PC-9 (cell line): ENCODE measurements around the gene RRP1. TPM values are rescaled to one million over a fixed set of nuclear protein-coding genes. Genes with fewer than 3 reads are reported as not detected.

ENCODE experiments used
- BruUV-seq: library from RNA; stranded (reverse); fragments of 400-500 nt; replicated peaks from 2 replicates; lab custom pipeline; 2021; lab: Mats Ljungman, UMichigan
- CTCF ChIA-PET: fragments of 300-600 bp; sonication (Branson Sonifier 250); formaldehyde crosslinking; loops from one replicate; lab custom pipeline; 2022; ENCODE audit warnings: antibody characterized with exemption; lab: Charles Lee
- POLR2A ChIA-PET: fragments of 300-600 bp; sonication (Branson Sonifier 250); formaldehyde crosslinking; loops from one replicate; lab custom pipeline; 2022; ENCODE audit warnings: antibody characterized with exemption; ENCODE audit not compliant: unreplicated experiment; lab: Charles Lee
- DNase-seq, 2 experiments: peaks; one replicate each; pipeline versions ENCODE4 v3.0.0 to v3.0.0-alpha.2; 2015 to 2022; ENCODE audit warnings: mixed read lengths in 1 of 2
- H2AFZ ChIP-seq: fragments of 200-600 bp; sonication (generic); 2 replicates; pipeline ENCODE4 v1.8.1; 2017; ENCODE audit warnings: antibody characterized with exemption
- H3F3A ChIP-seq: fragments of 200-600 bp; sonication (generic); 2 replicates; pipeline ENCODE4 v1.8.1; 2017; ENCODE audit warnings: antibody characterized with exemption, mild to moderate bottlenecking, low read depth; ENCODE audit not compliant: insufficient read depth
- H3K27ac ChIP-seq: fragments of 200-600 bp; sonication (generic); 2 replicates; pipeline ENCODE4 v1.6.1; 2016; ENCODE audit warnings: mixed run types
- H3K27me3 ChIP-seq: fragments of 200-600 bp; sonication (generic); 2 replicates; pipeline ENCODE4 v1.6.1; 2016; ENCODE audit warnings: low read depth, mixed run types; ENCODE audit not compliant: insufficient read depth
- H3K36me3 ChIP-seq: fragments of 200-600 bp; sonication (generic); 2 replicates; pipeline ENCODE4 v1.6.1; 2016; ENCODE audit warnings: low read depth, mixed run types
- H3K4me1 ChIP-seq: fragments of 200-600 bp; sonication (generic); replicated peaks from 2 replicates; pipeline ENCODE4 v1.6.1; 2016; ENCODE audit warnings: mixed run types; ENCODE audit not compliant: insufficient read depth
- H3K4me2 ChIP-seq: fragments of 200-600 bp; sonication (generic); 2 replicates; pipeline ENCODE4 v1.6.1; 2017; ENCODE audit warnings: mixed run types
- H3K4me3 ChIP-seq: fragments of 200-600 bp; sonication (generic); 2 replicates; pipeline ENCODE4 v1.6.1; 2016; ENCODE audit warnings: mixed run types
- H3K79me2 ChIP-seq: fragments of 200-600 bp; sonication (generic); 2 replicates; pipeline ENCODE4 v1.6.1; 2017; ENCODE audit warnings: low read depth, mixed run types
- H3K9me2 ChIP-seq: fragments of 200-600 bp; sonication (generic); 2 replicates; pipeline ENCODE4 v1.8.1; 2017; ENCODE audit warnings: mild to moderate bottlenecking; ENCODE audit not compliant: insufficient read depth
- H3K9me3 ChIP-seq: fragments of 200-600 bp; sonication (generic); 2 replicates; pipeline ENCODE4 v1.8.1; 2016; ENCODE audit warnings: low read depth; ENCODE audit not compliant: insufficient read depth
- H4K20me1 ChIP-seq: fragments of 200-600 bp; sonication (generic); 2 replicates; pipeline ENCODE4 v1.8.1; 2017; ENCODE audit not compliant: insufficient read depth
- CTCF ChIP-seq: fragments of 200-600 bp; sonication (generic); conservative IDR thresholded peaks from 2 replicates; pipeline ENCODE4 v1.6.1; 2017; ENCODE audit warnings: mixed run types, antibody characterized with exemption, mild to moderate bottlenecking, moderate library complexity
- EZH2 ChIP-seq: fragments of 200-600 bp; sonication (generic); IDR thresholded peaks from 2 replicates; pipeline ENCODE4 v1.8.0; 2017; ENCODE audit warnings: antibody characterized with exemption, low read depth
- intact Hi-C: fragments of 100-400 bp; cut with micrococcal nuclease; formaldehyde crosslinking; loops from one replicate; pipeline ENCODE4 v1.10.0; 2022; ENCODE audit not compliant: unreplicated experiment
- total RNA-seq: library from RNA; stranded (reverse); gene quantifications from 2 replicates; pipeline ENCODE4 v1.2.3, GENCODE V29; 2021

The RRP1 gene
- total RNA-seq, 1 experiment from 2014 or later: 24.9 TPM

GRCh38 chr21:43848771-43849170 is 59.4 kb downstream of the RRP1 start:
- Histone ChIP-seq H3K4me3 (no peak overlapping the region), H3F3A (no peaks in the 10 kb centered on the region), H3K4me2 (no peak overlapping the region), H4K20me1 (no peaks in the 10 kb centered on the region), H3K79me2 (no peaks in the 10 kb centered on the region), H3K27me3 (peaks cover 4% of the 10 kb centered on the region; the same call in 1 of the 2 replicates), H3K4me1 (no peaks in the 10 kb centered on the region), H3K36me3 (no peaks in the 10 kb centered on the region), H3K9me3 (no peaks in the 10 kb centered on the region), H3K9me2 (no peaks in the 10 kb centered on the region), H3K27ac (no peak overlapping the region), H2AFZ (no peak overlapping the region)
- intact Hi-C loops: no loop called here
- no peak for DNase-seq
- BruUV-seq: no TSS peak
- POLR2A ChIA-PET: no interaction called here
- TF ChIP-seq CTCF: no peak
- TF ChIP-seq EZH2: no peak
- CTCF ChIA-PET: interaction anchor here (0.6 kb wide), 1 partner anchor 14 kb away, joined by 4 read pairs; no protein-coding TSS in a partner anchor

DNA sequence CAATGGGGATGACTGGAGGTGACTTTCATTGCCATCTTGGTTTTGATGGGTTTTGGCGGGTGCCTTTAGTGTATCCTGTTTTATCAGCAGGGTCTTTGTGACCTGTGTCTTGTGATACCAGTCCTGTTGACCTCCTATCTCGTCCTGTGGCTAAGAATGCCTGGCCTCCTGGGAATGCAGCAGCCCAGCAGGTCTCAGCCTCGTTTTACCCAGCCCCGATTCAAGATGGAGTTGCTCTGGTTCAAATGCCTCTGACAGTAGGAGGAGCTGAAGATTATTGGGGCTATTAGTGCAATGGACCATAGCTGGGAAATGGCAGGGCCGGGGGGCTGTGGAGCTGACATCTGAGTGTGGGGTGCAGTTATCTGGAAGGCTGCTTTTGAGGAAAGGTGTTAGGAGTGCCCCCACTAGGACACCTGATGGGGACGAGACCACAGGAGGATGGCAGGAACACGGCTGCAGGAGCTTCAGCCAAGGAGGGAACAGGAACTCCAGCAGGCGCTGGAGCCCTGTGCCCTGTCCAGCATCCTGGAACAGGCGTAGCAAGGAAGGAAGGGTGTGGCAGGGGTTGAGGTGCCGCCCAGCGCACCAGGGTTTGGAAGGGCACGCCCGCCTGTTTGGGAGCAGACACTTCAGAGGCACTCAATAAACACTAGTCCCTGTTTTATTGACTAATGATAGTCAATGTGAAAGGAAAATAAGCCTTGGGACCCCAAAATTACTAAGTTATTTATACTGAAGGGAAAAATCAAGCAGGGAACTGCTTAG is 60.3 kb downstream of the RRP1 start:
- ChIA-PET POLR2A (no interaction called here), CTCF (interaction anchor here (0.6 kb wide), 1 partner anchor 15 kb away, joined by 4 read pairs; no protein-coding TSS in a partner anchor)
- TF ChIP-seq EZH2: no peak
- TF ChIP-seq CTCF: no peak
- no peak overlapping the region for H3K4me3 ChIP-seq
- H3K4me2 ChIP-seq: no peak overlapping the region
- BruUV-seq: no TSS peak
- no peaks in the 10 kb centered on the region for H3K79me2 ChIP-seq
- no peak overlapping the region for H3K27ac ChIP-seq
- H3K27me3 ChIP-seq: peaks cover 4% of the 10 kb centered on the region; the same call in 1 of the 2 replicates
- H3K9me3 ChIP-seq: no peaks in the 10 kb centered on the region
- no peak for DNase-seq
- H2AFZ ChIP-seq: no peak overlapping the region
- no peaks in the 10 kb centered on the region for H4K20me1 ChIP-seq
- H3F3A ChIP-seq: no peaks in the 10 kb centered on the region
- no peaks in the 10 kb centered on the region for H3K36me3 ChIP-seq
- no peaks in the 10 kb centered on the region for H3K9me2 ChIP-seq
- intact Hi-C loops: no loop called here
- no peaks in the 10 kb centered on the region for H3K4me1 ChIP-seq

- BruUV-seq: no TSS peak
- POLR2A ChIA-PET: no interaction called here
- intact Hi-C loops: no loop called here
These were observed 61.4 kb downstream of the RRP1 start for GRCh38 chr21:43850728-43851295.

More at GRCh38 chr21:43850728-43851295, 61.4 kb downstream of the RRP1 start:
- no peak for DNase-seq
- Histone ChIP-seq H2AFZ (no peak overlapping the region), H3F3A (no peaks in the 10 kb centered on the region), H3K27ac (no peak overlapping the region), H3K9me3 (no peaks in the 10 kb centered on the region), H4K20me1 (no peaks in the 10 kb centered on the region), H3K9me2 (no peaks in the 10 kb centered on the region), H3K79me2 (no peaks in the 10 kb centered on the region), H3K4me2 (no peak overlapping the region), H3K4me3 (no peak overlapping the region), H3K4me1 (no peaks in the 10 kb centered on the region), H3K36me3 (no peaks in the 10 kb centered on the region), H3K27me3 (peaks cover 4% of the 10 kb centered on the region; the same call in 1 of the 2 replicates)
- TF ChIP-seq CTCF: no peak
- TF ChIP-seq EZH2: no peak
- CTCF ChIA-PET: no interaction called here
